GM19372 (cell line): ENCODE results near the gene DHRS2.
"Not testable (repeated sequence)": the region's sequence is repeated elsewhere in the genome, so short reads cannot be mapped to it uniquely, and the experiment has no call there.

ENCODE experiments used
- ATAC-seq: cut with Tn5 transposase; IDR thresholded peaks from one replicate; pipeline ENCODE4 v1.9.1; 2021; ENCODE audit warnings: mild to moderate bottlenecking, low read depth, moderate library complexity; ENCODE audit not compliant: unreplicated experiment

DHRS2 gene

DNA sequence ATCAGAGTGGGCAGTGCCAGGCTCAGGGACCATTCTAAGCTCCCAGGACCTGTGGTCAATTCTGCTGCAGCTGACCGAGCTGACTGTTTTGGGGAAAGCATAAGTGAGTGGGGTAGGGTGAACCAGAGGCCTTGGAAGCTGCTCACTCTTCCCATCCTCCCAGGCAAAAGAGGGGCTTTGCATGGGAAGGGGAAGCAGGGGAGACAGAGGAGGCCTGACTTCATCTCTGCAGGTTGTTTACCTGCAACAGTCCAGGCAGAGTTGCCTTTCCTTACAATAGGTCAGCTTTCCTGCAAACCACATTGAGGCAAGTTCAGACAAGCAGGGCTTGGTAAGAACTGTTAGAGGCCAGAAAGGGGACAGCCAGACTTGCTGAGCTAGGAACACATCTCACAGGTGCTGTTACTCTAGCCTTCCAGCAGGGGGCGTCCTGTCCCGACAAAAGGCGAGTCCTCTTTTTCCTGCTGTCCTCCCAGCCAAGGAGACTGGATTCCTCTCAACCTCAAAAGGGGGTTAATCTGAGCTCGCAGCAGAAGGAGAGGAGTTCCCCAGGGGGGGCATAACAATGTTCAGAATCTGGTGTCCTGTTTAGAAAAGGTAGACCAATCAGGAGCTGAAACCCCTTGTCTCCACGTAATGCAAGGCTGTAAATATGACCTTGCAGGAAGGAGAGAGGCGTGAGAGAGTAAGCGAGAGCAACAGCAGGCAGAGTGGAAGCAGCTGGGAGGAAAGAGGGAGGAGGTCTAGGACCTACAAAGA is 4.3 kb upstream of the DHRS2 start:
- ATAC-seq: no peak

DNA sequence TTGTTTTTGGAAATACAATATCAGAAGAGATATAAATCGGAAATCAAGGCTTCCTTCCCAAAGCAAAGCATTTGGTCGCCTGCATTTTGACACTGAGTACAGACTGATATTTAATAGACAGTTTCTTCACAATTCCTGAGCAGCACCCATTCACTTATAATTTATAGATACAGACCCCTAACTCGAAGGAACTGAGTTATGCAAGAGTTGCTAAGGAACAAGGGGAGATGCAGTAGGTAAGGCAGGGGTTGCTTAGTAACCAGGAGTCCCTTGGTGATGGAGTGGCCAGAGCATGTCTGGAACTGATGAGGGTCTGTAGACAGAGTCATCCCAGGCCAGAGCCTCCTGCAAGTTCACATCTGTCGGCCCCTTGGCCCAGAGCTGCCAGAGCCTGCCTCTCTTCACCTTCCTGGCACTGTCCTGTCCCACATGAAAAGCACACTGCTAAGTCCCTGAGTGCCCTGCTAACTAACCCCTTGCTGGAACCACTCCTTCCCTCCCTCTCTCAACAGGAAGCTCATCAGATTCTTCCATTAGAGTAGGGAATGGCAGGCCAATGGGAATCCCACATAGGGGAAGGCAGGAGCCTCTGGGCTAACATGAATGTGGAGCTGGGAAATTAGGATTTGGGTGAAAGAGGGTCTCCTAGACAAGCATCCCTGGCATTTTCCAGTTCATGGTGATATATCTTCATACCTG is 3.6 kb upstream of the DHRS2 start:
- ATAC-seq: no peak

DNA sequence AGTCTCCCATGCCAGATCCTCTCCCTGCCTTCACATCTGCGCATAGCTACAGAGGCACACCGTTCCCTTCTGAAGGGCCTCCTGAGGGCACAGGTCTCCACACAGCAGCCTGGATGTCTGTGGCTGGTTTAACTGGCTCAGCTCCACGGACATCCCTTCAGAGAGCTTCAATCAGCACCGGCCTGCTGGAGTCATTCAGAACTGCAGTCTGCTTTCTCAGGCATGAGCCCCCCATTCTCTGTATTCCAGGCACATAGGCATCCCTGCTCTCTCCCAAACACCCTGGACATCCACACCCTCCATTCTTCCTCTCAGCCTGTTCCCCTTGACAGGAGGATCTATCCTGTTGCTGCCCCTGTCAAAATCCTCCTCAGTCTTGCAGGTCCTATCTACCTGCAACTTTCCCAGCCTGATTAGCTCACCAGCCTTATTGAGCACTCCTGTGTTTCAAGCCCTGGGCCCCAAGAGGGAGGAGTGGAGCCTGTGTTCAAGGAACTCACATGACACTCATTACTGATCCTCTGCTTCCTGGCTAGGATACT is 2.9 kb upstream of the DHRS2 start:
- ATAC-seq: no peak

DNA sequence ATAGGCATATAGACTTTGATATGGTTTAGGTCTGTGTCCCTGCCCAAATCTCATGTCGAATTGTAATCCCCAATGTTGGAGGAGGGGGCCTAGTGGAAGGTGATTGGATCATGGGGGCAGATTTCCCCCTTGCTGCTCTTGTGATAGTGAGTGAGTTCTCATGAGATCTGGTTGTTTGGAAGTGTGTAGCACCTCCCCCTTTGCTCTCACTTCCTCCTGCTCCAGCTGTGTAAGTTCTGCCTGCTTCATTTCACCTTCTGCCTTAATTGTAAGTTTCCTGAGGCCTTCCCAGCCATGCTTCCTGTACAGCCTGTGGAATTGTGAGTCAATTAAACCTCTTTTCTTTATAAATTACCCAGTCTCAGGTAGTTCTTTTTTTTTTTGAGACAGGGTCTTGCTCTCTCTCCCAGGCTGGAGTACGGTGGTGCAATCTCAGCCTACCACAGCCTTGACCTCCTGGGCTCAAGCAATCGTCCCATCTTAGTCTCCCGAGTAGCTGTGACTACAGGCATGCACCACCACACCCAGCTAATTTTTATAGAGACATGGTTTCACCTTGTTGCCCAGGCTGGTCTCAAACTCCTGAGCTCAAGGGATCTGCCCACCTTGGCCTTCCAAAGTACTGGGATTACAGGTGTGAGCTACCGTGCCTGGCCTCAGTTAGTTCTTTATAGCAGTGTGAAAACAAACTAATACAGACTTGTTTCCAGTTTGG is 1.3 kb upstream of the DHRS2 start:
- ATAC-seq: not testable (repeated sequence)

DNA sequence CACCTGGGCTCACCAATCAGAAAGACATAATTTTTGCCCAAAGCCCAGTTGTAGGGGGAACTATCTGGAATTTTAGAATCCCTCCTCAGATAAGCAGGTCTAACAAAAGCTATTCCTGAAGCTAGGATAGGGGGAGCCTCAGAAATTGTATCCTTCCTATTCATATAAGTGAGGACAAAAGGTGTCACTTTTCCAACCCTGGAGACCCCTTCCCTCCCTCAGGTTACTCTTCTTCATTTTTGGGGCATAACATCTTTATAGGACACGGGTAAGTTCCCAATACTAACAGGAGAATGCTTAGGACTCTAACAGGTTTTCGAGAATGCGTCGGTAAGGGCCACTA is 1.1 kb downstream of the DHRS2 start:
- ATAC-seq: not testable (repeated sequence)

DNA sequence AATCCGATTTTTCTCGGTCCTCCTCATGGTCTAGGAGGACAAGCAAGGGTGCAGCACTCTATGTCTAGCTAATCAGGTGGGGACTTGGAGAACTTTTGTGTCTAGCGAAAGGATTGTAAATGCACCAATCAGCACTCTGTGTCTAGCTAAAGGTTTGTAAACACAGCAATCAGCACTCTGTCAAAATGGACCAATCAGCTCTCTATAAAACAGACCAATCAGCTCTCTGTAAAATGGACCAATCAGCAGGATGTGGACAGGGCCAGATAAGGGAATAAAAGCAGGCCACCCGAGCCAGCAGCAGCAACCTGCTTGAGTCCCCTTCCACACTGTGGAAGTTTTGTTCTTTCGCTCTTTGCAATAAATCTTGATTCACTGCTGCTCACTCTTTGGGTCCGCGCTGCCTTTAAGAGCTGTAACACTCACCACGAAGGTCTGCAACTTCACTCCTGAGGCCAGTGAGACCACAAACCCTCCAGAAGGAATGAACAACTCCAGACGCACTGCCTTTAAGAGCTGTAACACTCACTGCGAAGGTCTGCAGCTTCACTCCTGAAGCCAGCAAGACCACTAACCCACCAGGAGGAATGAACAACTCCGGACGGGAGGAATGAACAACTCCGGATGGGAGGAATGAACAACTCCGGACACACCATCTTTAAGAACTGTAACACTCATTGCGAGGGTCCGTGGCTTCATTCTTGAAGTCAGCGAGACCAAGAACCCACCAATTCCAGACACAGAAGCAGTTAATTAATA is 1.7 kb downstream of the DHRS2 start:
- not testable (repeated sequence) for ATAC-seq

DNA sequence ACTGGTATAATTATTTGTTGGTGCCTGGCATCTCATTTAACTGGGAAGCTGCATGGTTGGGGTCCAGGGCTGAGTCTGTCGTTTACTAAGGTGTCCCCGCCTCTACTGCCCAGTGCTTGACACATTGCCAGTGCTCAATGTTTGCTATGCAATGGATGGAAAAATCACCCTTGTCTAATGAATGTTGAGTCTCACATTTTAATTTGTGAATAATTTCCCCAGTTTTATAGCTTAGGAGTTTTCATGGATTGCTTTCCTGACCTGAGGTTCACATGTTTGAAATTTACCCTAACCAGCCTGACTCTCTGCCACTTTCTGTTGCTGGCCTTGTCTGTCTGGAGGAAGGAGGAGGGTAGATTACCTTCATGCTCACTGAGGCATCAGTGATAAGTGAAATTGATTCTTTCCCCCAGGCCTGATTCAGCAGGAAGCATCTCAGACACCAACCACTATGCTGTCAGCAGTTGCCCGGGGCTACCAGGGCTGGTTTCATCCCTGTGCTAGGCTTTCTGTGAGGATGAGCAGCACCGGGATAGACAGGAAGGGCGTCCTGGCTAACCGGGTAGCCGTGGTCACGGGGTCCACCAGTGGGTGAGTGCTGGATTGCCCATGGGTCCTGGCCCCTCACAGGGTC is 2.4 kb downstream of the DHRS2 start:
- ATAC-seq: no peak

DNA sequence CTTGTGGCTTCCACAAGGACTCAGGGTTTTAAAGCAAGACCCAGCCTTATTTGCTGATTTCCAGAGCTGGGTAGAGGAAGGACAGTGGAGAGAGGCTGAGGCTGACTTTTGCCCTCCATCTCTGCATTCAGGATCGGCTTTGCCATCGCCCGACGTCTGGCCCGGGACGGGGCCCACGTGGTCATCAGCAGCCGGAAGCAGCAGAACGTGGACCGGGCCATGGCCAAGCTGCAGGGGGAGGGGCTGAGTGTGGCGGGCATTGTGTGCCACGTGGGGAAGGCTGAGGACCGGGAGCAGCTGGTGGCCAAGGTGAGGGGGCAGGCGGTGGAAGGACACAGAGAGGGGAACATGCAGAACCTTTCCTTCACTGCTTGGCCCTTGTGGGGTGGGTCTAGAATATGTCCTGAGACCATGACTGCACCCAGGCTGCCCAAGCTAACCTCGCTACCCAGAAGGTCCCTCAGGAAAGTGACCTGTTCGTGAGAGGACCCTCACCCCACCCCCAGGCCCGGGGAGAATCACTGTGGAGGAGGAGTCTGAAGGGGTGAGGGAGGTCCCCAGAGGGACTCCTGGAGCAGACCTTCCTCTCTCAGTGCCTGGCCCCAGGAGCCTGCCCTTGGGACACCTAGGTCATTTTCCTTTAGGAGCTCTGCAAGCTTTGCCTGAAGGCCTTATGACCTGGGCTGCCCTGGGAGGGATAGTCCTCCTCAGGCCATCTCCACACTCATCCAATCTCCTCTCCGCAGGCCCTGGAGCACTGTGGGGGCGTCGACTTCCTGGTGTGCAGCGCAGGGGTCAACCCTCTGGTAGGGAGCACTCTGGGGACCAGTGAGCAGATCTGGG is 3.1 kb downstream of the DHRS2 start:
- ATAC-seq: no peak

DNA sequence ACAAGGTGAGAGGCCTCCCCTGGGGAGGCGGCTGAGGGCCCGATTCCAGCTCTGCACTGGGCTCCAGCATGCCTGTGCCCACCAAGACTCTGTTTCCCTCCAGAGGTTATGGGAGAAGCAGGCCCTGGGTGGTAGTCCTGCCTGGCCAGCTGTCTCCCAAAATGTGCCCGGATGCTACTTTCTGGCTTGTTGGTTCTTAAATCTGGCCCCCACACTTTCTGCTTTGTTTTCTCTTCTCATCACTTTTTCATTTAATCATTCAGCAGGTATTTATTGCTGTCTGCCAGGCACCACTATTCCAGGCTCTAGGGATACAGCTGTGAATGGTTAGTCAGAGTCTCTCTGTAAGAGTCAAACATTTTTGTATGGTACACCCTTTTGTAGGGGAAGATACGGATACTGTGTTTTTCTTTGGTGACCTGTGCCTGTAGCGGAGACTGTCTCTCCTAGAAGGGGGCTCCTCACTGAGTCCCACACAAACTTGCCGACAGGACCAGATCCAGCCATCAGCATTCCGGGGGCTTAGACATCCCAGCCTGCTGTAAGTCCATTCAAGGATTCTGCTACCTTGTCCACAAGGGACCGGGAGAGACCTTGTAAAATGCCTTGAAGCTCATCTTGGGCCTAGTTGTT is 3.8 kb downstream of the DHRS2 start:
- no peak for ATAC-seq

DNA sequence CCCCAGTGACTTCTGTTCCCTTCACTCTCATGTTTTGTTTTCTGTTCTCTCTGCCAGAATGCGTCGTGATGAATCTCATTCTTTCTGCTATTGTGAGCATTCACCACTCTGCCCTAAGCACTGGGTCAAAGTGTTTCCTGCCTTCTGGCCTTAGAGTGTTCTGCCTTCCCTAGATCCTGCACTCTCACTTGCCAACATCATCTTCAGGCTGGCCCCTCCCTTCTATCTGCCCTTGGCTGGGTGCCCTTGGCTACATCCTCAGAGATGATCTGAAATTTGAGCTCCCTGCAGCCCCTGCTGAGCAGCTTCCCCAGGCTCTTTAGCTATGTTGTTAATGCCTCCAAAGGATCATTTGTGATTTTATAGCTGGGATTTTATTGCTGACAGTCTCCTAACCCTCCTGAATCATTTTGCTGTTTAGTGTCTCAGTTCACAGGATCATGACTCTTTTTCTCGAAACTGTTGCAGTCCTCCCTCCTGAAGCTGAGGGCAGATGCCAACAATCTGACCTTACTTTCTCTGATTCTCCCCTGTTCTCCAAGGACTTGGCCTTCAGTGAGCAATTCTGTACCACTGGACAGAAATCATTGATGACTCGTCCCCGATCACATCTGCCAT is 4.5 kb downstream of the DHRS2 start:
- no peak for ATAC-seq

DNA sequence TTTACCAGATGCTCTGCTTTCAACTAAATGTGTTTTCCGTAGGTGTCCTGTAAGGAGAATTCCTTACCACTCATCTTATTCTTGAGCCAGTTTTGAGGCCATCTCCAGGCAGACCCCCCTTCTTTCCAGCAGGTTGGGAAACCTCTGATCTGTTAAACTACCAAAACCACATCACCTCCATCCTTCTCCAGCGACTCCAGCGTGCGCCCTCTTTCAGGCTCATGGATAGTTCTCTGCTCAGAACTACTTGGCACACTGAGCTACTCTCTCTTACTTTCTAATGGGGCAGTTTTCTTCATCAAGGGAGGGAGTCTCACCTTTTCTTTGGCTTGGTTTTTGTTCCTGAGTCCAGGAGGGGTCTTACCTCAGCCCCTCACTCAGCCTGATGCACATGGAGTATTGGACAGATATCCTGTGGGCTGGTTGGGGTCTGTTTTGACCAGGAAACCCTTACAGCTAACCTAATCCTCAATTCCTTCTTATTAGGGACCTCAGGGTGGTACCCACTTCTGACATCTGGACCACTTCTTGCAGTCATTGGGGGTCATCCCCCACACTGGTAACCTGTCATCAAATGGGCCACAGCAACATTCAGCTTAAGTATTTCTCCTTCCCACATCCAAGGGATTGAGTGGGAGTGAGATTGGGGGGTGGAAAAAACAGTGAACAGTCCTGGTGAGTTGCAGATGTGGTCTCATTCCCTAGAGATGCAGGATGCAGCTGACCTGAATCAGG is 5.2 kb downstream of the DHRS2 start:
- ATAC-seq: no peak

DNA sequence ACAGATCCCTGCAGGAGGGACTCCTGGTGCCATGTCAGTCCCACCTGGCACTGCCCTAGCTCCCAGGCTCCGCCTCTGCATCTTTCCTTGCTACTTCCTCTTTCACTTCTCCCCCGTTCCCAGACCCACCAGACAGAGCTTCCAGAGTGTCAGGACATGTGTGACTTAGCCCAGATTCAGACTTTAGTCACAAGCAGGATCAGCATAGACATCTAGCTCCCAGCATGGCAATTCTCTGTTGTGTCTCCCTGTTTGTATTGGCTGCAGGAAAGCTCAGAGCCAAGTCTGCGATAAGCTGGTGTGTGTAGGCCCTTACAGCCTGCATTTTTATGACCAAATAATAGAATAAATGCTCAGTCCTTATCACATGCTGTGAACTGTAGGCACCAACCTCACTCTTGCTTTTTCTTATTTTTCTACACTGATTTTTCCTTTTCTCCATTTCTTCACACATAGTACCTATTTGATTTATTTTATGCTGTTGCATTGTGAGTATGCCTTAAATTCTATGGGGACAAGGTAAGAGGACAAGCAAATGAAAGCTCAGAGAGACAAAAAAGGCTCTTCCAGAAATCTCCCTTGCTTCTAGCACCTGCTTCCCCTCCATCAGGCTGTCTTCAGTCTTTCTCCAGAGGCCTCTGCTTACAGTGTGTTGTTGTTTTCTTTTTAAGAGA is 5.9 kb downstream of the DHRS2 start:
- ATAC-seq: no peak

DNA sequence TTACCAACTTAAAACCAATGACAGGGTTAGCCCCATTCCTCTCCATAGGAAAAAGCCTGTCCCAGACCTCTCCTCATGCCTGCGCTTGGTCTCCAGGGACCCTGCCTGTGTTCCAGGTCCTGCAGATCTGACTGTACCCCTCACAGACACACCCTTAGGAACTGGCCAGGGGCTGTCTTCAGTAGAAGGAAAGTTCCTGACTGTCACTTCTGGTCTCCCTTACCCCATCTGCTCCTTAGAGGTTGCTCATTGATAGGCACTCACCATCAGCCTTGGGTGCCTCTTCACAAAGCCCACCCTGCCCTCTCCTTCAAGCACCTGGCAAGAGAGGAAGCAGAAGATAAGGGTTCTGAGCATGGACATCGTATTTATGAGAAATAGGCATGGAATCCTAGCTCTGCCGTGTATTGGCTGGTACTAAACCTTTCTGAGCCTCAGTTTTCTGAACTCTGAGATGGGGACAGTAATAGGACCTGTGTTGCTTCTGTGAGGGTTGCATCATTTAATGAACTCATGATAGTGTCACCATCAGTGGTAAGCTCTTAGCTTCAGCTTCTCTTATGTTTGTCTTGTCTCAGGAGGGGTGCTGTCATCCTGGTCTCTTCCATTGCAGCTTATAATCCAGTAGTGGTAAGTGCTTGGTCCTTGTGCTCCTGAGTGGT is 7.5 kb downstream of the DHRS2 start:
- no peak for ATAC-seq

DNA sequence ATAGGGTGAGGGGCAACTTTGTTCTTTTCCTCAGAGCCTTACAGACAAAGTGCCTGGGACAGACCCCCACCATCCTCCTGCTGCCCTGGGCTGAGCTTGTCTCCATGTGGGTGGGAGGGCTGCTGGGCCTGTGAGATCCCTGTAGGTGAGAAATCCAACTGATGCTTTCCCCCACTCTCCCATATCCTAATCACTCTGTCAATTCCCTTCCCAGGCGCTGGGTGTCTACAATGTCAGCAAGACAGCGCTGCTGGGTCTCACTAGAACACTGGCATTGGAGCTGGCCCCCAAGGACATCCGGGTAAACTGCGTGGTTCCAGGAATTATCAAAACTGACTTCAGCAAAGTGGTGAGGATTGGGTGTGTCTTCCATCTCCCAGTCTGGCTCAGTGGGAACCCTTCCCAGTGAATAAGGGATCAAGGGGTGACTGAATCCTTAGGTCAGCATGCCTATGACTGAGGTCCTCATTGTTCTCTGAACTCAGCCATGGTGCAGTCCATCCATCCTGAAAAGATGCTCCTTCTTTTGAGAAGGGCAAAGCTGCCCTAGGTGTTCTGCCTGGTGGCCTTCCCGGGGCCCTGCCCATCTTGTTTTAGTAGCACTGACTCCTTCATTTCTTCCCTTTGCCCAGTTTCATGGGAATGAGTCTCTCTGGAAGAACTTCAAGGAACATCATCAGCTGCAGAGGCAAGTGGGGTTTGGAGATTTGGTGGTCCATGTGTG is 8.2 kb downstream of the DHRS2 start:
- no peak for ATAC-seq

DNA sequence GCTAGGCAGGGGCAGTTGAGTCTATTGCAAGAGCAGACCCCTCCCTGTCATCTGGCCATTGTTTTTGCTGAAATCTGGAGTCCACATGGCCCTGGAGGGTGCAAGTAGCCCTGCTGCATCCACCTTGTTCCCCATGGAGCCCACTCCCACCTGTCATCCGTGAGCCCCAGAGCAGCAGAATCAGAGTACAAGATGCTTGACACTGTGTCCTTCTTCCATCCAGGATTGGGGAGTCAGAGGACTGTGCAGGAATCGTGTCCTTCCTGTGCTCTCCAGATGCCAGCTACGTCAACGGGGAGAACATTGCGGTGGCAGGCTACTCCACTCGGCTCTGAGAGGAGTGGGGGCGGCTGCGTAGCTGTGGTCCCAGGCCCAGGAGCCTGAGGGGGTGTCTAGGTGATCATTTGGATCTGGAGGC is 8.8 kb downstream of the DHRS2 start:
- no peak for ATAC-seq

DNA sequence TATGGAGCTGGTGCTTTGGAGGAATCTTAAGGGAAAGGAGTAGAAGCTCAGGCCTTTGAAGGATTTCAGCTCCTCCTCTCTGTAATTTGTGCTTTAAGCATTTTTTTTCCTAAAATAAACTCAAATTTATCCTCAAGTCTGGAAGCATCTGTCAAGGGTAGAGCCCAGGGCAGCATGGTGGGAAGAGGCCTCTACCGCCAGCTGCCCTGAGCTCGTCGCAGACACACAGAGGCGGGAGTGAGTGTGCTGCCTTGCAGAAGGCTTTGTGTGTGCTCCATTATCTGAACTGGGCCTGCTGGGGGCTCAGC is 9.3 kb downstream of the DHRS2 start:
- no peak for ATAC-seq
